Activated CD4-positive, alpha-beta T cell treated with anti-CD3 and anti-CD28 coated beads, Interleukin-2, amount 50 U/mL, for 1 hour (primary cell): ENCODE results near the gene RIN3.

Experiments
- DNase-seq: peaks from one replicate; pipeline ENCODE4 v3.0.0-alpha.2; 2020

Gene RIN3, protein sequence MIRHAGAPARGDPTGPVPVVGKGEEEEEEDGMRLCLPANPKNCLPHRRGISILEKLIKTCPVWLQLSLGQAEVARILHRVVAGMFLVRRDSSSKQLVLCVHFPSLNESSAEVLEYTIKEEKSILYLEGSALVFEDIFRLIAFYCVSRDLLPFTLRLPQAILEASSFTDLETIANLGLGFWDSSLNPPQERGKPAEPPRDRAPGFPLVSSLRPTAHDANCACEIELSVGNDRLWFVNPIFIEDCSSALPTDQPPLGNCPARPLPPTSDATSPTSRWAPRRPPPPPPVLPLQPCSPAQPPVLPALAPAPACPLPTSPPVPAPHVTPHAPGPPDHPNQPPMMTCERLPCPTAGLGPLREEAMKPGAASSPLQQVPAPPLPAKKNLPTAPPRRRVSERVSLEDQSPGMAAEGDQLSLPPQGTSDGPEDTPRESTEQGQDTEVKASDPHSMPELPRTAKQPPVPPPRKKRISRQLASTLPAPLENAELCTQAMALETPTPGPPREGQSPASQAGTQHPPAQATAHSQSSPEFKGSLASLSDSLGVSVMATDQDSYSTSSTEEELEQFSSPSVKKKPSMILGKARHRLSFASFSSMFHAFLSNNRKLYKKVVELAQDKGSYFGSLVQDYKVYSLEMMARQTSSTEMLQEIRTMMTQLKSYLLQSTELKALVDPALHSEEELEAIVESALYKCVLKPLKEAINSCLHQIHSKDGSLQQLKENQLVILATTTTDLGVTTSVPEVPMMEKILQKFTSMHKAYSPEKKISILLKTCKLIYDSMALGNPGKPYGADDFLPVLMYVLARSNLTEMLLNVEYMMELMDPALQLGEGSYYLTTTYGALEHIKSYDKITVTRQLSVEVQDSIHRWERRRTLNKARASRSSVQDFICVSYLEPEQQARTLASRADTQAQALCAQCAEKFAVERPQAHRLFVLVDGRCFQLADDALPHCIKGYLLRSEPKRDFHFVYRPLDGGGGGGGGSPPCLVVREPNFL

GRCh38 chr14:92513204-92513965 is at the start of gene RIN3:
RIN3 (plus strand) TSS chr14:92513781; CDS start chr14:92513933, 152 bp downstream.
- DNase-seq = peak; percentile 16

DNA sequence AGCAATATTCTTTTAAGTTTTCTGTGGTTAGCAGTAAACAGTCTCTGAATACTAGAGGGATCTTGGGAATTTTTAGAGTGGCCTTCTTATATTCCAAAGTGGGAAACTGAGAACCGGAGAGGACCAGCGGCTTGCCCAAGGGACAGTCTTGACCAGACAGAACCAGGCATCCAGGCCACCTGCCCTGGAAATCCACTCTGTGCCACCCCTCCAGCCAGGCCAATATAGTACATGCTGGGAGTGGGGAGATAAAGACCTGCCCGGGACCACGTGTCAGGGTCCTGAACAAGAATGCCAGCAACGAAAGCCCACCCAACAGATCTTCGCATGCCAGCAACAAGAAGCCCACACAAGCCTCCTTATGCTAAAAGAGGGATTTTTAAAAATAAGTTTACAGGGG is 49.4 kb upstream of the RIN3 start:
- DNase-seq = no peak

GRCh38 chr14:92464716-92465115 is 48.9 kb upstream of the RIN3 start:
- no peak for DNase-seq

- no peak for DNase-seq
These were observed 48.1 kb upstream of the RIN3 start for GRCh38 chr14:92465353-92466055.

GRCh38 chr14:92466059-92466458 is 47.5 kb upstream of the RIN3 start:
- DNase-seq = no peak

DNA sequence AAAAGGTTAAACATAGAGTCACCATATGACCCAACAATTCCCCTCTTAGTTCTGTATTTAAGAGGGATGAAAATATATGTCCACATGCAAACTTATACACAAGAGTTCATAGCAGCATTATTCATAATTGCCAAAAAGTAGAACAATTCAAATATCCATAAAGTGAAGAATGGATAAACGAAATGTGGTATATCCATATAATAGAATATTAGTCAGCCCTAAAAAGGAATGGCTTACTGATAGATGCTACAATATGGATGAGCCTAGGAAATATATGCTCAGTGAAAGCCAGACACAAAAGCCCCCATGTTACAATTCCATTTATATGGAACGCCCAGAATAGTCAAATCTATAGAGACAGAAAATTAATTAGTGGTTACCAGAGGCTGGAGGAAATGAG is 44.1 kb upstream of the RIN3 start:
- no peak for DNase-seq

- DNase-seq = no peak
These were observed 43.4 kb upstream of the RIN3 start for GRCh38 chr14:92470215-92470614.

DNA sequence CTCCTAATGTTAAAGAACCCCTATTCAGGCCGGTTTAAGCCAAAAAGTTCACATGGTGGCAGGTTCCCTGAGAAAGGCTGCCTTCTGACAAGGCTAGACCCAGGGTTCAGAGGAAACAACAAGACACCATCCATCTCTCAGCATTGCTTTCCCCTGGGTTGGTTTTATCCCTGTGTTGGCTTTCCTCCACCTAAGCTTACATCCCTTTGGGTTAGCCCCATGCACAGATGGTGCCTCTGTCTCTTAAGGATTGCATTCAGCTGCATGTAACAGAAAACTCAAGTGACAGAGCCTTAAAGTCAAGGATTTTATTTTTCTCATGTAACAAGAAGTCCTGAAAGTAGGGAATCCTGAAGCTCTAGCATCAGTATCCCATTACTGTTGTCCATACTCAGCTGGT is 42.8 kb upstream of the RIN3 start:
- DNase-seq = no peak

- DNase-seq = no peak
These were observed 41.7 kb upstream of the RIN3 start for GRCh38 chr14:92471919-92472318.

DNA sequence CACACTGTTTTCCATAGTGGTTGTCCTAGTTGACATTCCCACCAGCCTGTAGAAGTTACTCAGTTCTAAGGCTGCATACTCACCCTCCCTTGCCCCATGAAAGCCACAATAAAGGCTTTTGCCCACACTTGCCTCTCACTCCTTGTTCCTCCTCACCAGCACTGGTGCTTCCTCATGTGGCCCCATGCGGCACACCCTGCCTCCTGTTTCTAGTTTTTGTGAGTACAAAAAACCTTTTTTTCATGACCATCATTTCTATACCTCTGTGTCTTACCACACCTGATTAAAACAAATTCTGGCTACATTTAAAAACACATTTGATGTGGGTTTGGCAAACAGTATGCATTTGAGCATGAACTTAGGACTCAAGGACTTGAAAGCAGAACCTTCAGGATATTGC is 40.7 kb upstream of the RIN3 start:
- no peak for DNase-seq

GRCh38 chr14:92473261-92473968 is 40.2 kb upstream of the RIN3 start:
- DNase-seq = no peak

- no peak for DNase-seq
These were observed 39.5 kb upstream of the RIN3 start for GRCh38 chr14:92473969-92474535.

DNA sequence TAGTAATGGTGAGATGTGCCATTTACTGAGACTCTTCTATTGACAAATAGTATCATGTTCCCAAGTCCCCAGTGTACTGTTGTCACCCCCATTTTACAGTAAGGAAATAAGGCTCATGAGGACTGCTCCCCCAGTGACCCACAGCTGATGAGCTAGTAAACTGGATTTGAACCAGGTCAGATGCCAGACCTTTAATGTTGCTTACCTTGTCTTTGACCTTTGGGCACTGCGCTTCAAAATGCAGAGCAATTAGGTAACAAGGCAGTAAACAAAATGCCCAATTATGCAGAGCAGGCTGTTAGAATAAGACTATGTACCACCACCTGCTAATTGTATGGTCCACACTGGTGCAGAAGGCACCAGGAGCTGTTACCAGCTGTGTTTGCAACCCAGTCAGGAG is 38.5 kb upstream of the RIN3 start:
- no peak for DNase-seq

GRCh38 chr14:92475451-92476187 is 38.0 kb upstream of the RIN3 start:
- no peak for DNase-seq

- no peak for DNase-seq
These were observed 32.7 kb upstream of the RIN3 start for GRCh38 chr14:92480856-92481255.

- no peak for DNase-seq
These were observed 32.2 kb upstream of the RIN3 start for GRCh38 chr14:92481386-92481785.

DNA sequence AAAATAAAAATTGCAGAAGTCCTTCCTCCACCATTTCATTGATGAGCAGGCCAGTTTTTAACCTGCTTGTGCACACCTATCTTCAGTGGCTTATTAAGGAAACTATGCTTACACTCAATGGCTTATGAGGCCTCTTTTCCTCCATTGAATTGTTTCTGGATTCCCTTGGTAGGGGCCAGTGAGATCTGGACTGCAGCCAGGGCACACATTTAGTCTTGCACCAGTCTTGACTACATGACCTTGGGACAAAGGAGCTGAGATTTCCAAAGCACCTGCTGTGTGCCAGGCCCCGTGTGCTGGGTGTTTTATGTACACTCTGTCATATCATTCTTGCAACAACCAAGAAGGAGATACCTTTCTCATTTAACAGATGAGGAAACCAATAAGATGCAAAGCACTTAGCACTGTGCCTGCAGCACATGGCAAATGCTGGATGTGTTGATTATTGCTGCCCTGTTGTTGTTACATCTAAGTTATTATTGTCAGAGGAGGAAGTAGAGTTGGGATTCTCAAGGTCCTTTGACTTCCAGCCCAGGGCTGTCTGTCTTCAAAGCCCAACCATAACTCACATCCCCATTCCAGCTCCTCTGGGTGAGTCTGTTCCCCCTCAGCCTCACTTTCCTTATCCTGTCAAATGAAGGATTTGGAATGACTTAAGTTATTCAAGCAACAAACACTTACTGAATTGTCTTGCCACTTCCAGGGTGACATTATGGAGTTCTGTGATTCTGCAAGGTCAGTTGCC is 31.6 kb upstream of the RIN3 start:
- no peak for DNase-seq

DNA sequence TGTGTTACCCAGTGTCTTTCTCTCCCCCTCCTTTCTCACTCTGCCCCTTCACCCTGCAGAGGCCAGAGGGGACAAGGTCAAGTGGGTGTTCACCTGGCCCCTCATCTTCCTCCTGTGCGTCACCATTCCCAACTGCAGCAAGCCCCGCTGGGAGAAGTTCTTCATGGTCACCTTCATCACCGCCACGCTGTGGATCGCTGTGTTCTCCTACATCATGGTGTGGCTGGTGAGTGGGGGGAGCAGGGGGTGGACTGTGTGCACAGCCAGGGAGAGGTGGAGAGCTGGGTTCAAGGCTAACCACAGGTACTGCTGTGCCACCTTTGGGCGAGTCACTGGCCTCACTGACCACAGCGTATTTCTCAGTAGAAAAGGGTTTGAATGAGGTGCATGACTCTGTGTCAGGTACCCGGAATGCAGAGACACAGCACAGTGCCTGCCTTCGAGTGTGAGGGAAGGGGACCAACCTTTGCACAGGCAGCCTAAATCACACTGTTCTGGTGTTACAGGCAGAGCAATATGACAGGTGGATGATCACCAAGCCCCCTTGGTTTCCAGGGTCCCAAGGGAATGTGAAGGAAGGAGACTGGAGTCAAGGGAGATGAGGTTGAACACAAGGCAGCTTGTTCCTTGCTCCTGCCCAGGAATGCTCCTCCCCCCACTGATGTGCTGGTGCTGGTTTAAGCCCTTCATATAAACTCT is 30.8 kb upstream of the RIN3 start:
- no peak for DNase-seq

- no peak for DNase-seq
These were observed 29.3 kb upstream of the RIN3 start for GRCh38 chr14:92484132-92484823.
